OCI-LY1 (cell line): ENCODE data around the gene ANK3.
A peak's percentile ranks its signal among the peaks of the same experiment; 100 is the strongest.

Source experiments
- EZH2 ChIP-seq: fragments of 200-600 bp; sonication (generic), shearing (Covaris generic); IDR thresholded peaks from 2 replicates; pipeline ENCODE4 v1.8.0; 2017; ENCODE audit warnings: borderline replicate concordance, mixed run types, mild to moderate bottlenecking, antibody characterized with exemption, low read length, moderate library complexity, mixed read lengths
- TF ChIP-seq, protein P1 (sequence below): fragments of 200-600 bp; sonication (generic), shearing (Covaris generic); IDR thresholded peaks from 2 replicates; pipeline ENCODE4 v1.5.1; 2017; ENCODE audit warnings: mild to moderate bottlenecking, antibody characterized with exemption, low read length, moderate library complexity, mixed read lengths

- TF ChIP-seq, protein P1, sequence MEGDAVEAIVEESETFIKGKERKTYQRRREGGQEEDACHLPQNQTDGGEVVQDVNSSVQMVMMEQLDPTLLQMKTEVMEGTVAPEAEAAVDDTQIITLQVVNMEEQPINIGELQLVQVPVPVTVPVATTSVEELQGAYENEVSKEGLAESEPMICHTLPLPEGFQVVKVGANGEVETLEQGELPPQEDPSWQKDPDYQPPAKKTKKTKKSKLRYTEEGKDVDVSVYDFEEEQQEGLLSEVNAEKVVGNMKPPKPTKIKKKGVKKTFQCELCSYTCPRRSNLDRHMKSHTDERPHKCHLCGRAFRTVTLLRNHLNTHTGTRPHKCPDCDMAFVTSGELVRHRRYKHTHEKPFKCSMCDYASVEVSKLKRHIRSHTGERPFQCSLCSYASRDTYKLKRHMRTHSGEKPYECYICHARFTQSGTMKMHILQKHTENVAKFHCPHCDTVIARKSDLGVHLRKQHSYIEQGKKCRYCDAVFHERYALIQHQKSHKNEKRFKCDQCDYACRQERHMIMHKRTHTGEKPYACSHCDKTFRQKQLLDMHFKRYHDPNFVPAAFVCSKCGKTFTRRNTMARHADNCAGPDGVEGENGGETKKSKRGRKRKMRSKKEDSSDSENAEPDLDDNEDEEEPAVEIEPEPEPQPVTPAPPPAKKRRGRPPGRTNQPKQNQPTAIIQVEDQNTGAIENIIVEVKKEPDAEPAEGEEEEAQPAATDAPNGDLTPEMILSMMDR: peak; percentile 71
- TF ChIP-seq EZH2: no peak
Measured at GRCh38 chr10:60099998-60100747, 289.5 kb downstream of the ANK3 start.
